T-helper 1 cell treated with Interleukin-12 subunit alpha and Interleukin-12 subunit beta and Interleukin-4 antibody, amounts not matched to agents 30 μg/mL and 1 μg/mL, for 36 hours (primary cell): Measurements from ENCODE around the gene FAM20B.
"Not testable (repeated sequence)": the region's sequence is repeated elsewhere in the genome, so short reads cannot be mapped to it uniquely, and the experiment has no call there.

Source experiments
- H3K27ac Mint-ChIP-seq: one replicate; pipeline ENCODE4 v1.8.0; 2021; ENCODE audit warnings: mild to moderate bottlenecking, mixed read lengths
- H3K27me3 Mint-ChIP-seq: one replicate; pipeline ENCODE4 v1.8.0; 2021; ENCODE audit warnings: low read depth, mixed read lengths
- H3K36me3 Mint-ChIP-seq: one replicate; pipeline ENCODE4 v1.8.0; 2021; ENCODE audit warnings: low read depth, mixed read lengths
- H3K4me1 Mint-ChIP-seq: one replicate; pipeline ENCODE4 v1.8.0; 2021; ENCODE audit warnings: low read depth, mixed read lengths
- H3K4me3 Mint-ChIP-seq: one replicate; pipeline ENCODE4 v1.8.0; 2021; ENCODE audit warnings: mild to moderate bottlenecking, moderate library complexity, mixed read lengths
- H3K9me3 Mint-ChIP-seq: one replicate; pipeline ENCODE4 v1.8.0; 2021; ENCODE audit warnings: mixed read lengths

Gene FAM20B

GRCh38 chr1:179025125-179025974 lies at the start of gene FAM20B:
TSS of gene FAM20B (plus strand) at chr1:179025894. CDS start at chr1:179043848, 17,954 bp downstream.
- H3K4me1 Mint-ChIP-seq = peaks cover 31% of the 10 kb centered on the region
- H3K27ac Mint-ChIP-seq = peak within 1 kb of the TSS; percentile 84
- no peaks in the 10 kb centered on the region for H3K36me3 Mint-ChIP-seq
- H3K27me3 Mint-ChIP-seq = peaks cover 29% of the 10 kb centered on the region
- H3K9me3 Mint-ChIP-seq = no peaks in the 10 kb centered on the region
- H3K4me3 Mint-ChIP-seq = peak within 1 kb of the TSS; percentile 92

- H3K27ac Mint-ChIP-seq = no peak overlapping the region
- H3K4me3 Mint-ChIP-seq = no peak overlapping the region
- H3K4me1 Mint-ChIP-seq = peaks cover 9% of the 10 kb centered on the region
- H3K36me3 Mint-ChIP-seq = no peaks in the 10 kb centered on the region
- no peaks in the 10 kb centered on the region for H3K27me3 Mint-ChIP-seq
- H3K9me3 Mint-ChIP-seq = peaks cover 21% of the 10 kb centered on the region
Measured at GRCh38 chr1:178976541-178976940, 49.2 kb upstream of the FAM20B start.

GRCh38 chr1:178986204-178986603 lies 39.5 kb upstream of the FAM20B start:
- Mint-ChIP-seq H3K36me3 (no peaks in the 10 kb centered on the region), H3K4me1 (no peaks in the 10 kb centered on the region), H3K4me3 (no peak overlapping the region), H3K27ac (no peak overlapping the region), H3K27me3 (no peaks in the 10 kb centered on the region), H3K9me3 (no peaks in the 10 kb centered on the region)

- not testable (repeated sequence) for H3K9me3 Mint-ChIP-seq, H3K4me3 Mint-ChIP-seq, H3K4me1 Mint-ChIP-seq, H3K36me3 Mint-ChIP-seq, H3K27ac Mint-ChIP-seq, H3K27me3 Mint-ChIP-seq
Measured at GRCh38 chr1:178988198-178988597, 37.5 kb upstream of the FAM20B start.

GRCh38 chr1:178993559-178993958 lies 32.1 kb upstream of the FAM20B start:
- no peaks in the 10 kb centered on the region for H3K9me3 Mint-ChIP-seq
- H3K4me1 Mint-ChIP-seq = no peaks in the 10 kb centered on the region
- no peak overlapping the region for H3K27ac Mint-ChIP-seq
- no peak overlapping the region for H3K4me3 Mint-ChIP-seq
- peaks cover 4% of the 10 kb centered on the region for H3K27me3 Mint-ChIP-seq
- no peaks in the 10 kb centered on the region for H3K36me3 Mint-ChIP-seq

GRCh38 chr1:178997428-178997827 lies 28.3 kb upstream of the FAM20B start:
- no peaks in the 10 kb centered on the region for H3K4me1 Mint-ChIP-seq
- no peak overlapping the region for H3K4me3 Mint-ChIP-seq
- no peak overlapping the region for H3K27ac Mint-ChIP-seq
- H3K9me3 Mint-ChIP-seq = no peaks in the 10 kb centered on the region
- peaks cover 4% of the 10 kb centered on the region for H3K27me3 Mint-ChIP-seq
- no peaks in the 10 kb centered on the region for H3K36me3 Mint-ChIP-seq

- peaks cover 5% of the 10 kb centered on the region for H3K4me1 Mint-ChIP-seq
- no peaks in the 10 kb centered on the region for H3K36me3 Mint-ChIP-seq
- no peak overlapping the region for H3K27ac Mint-ChIP-seq
- H3K4me3 Mint-ChIP-seq = no peak overlapping the region
- H3K27me3 Mint-ChIP-seq = peaks cover 4% of the 10 kb centered on the region
- no peaks in the 10 kb centered on the region for H3K9me3 Mint-ChIP-seq
Measured at GRCh38 chr1:178998295-178998694, 27.4 kb upstream of the FAM20B start.

- peaks cover 9% of the 10 kb centered on the region for H3K4me1 Mint-ChIP-seq
Measured at GRCh38 chr1:178999061-178999460, 26.6 kb upstream of the FAM20B start.

GRCh38 chr1:179001451-179001850 lies 24.2 kb upstream of the FAM20B start:
- Mint-ChIP-seq H3K36me3 (no peaks in the 10 kb centered on the region), H3K27me3 (no peaks in the 10 kb centered on the region), H3K27ac (no peak overlapping the region), H3K4me3 (no peak overlapping the region), H3K4me1 (peaks cover 11% of the 10 kb centered on the region), H3K9me3 (no peaks in the 10 kb centered on the region)

More at GRCh38 chr1:178999061-178999460, 26.6 kb upstream of the FAM20B start:
- H3K27ac Mint-ChIP-seq = no peak overlapping the region
- H3K9me3 Mint-ChIP-seq = no peaks in the 10 kb centered on the region
- H3K27me3 Mint-ChIP-seq = peaks cover 4% of the 10 kb centered on the region
- H3K36me3 Mint-ChIP-seq = no peaks in the 10 kb centered on the region
- no peak overlapping the region for H3K4me3 Mint-ChIP-seq

GRCh38 chr1:179002064-179002463 lies 23.6 kb upstream of the FAM20B start:
- H3K27me3 Mint-ChIP-seq, H3K27ac Mint-ChIP-seq, H3K36me3 Mint-ChIP-seq, H3K4me3 Mint-ChIP-seq, H3K9me3 Mint-ChIP-seq: not testable (repeated sequence)
- H3K4me1 Mint-ChIP-seq = peaks cover 11% of the 10 kb centered on the region

- no peak overlapping the region for H3K4me3 Mint-ChIP-seq
- peaks cover 11% of the 10 kb centered on the region for H3K4me1 Mint-ChIP-seq
- H3K36me3 Mint-ChIP-seq = no peaks in the 10 kb centered on the region
- H3K9me3 Mint-ChIP-seq = no peaks in the 10 kb centered on the region
- no peak overlapping the region for H3K27ac Mint-ChIP-seq
- no peaks in the 10 kb centered on the region for H3K27me3 Mint-ChIP-seq
Measured at GRCh38 chr1:179002552-179003345, 22.9 kb upstream of the FAM20B start.

GRCh38 chr1:179003512-179004066 lies 22.1 kb upstream of the FAM20B start:
- no peaks in the 10 kb centered on the region for H3K36me3 Mint-ChIP-seq
- no peaks in the 10 kb centered on the region for H3K9me3 Mint-ChIP-seq
- H3K4me1 Mint-ChIP-seq = peaks cover 11% of the 10 kb centered on the region
- H3K4me3 Mint-ChIP-seq = no peak overlapping the region
- H3K27me3 Mint-ChIP-seq = no peaks in the 10 kb centered on the region
- no peak overlapping the region for H3K27ac Mint-ChIP-seq

GRCh38 chr1:179007233-179007632 lies 18.5 kb upstream of the FAM20B start:
- Mint-ChIP-seq H3K36me3 (no peaks in the 10 kb centered on the region), H3K9me3 (no peaks in the 10 kb centered on the region), H3K4me3 (no peak overlapping the region), H3K27me3 (no peaks in the 10 kb centered on the region), H3K27ac (no peak overlapping the region), H3K4me1 (peaks cover 11% of the 10 kb centered on the region)

GRCh38 chr1:179010671-179011070 lies 15.0 kb upstream of the FAM20B start:
- Mint-ChIP-seq H3K4me3 (no peak overlapping the region), H3K27ac (no peak overlapping the region), H3K4me1 (no peaks in the 10 kb centered on the region), H3K9me3 (no peaks in the 10 kb centered on the region), H3K27me3 (no peaks in the 10 kb centered on the region), H3K36me3 (no peaks in the 10 kb centered on the region)

GRCh38 chr1:179012038-179012437 lies 13.7 kb upstream of the FAM20B start:
- no peaks in the 10 kb centered on the region for H3K4me1 Mint-ChIP-seq
- H3K4me3 Mint-ChIP-seq = no peak overlapping the region
- H3K27ac Mint-ChIP-seq = no peak overlapping the region
- H3K36me3 Mint-ChIP-seq = no peaks in the 10 kb centered on the region
- no peaks in the 10 kb centered on the region for H3K9me3 Mint-ChIP-seq
- no peaks in the 10 kb centered on the region for H3K27me3 Mint-ChIP-seq
